ENCODE results near the gene CLIC3. TPM values are rescaled to one million over a fixed set of nuclear protein-coding genes. Genes with fewer than 3 reads are reported as not detected.

Gene CLIC3
- polyA plus RNA-seq, 2 donors, result 351 to 474 TPM

DNA sequence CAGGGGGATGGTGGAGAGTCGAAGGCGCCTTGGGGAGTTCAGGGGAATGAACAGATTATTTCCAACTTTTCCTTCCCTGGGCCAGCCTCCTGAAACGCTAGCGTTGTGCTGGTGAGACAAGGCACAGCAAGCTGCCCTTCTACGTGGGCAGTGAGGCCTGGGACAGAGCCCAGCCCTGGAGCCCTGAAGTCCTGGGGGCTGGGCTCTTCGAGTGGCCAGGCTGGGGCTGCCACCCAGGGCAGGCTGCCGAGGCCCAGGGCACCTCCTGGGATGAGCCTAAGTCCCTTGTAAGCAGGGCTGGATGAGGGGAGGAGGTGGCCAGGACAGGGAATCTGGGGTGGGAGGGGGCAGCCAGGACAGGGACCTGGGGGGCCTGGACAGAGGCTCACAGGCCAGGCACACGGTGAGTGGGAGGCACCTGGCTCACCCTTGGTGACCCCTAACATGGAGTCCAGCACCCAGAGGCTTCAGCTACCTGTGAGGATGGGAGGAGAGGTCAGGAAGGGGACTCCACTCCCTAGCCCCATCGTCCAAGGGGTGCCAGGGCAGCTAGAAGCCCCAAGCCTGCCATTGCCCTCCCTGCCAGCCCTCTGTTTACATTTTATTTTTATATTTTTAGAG lies 45.6 kb downstream of the CLIC3 start:
- Histone ChIP-seq H3K9me3 (ENCODE audit: control insufficient read depth in 2 of 2, insufficient read depth in 1 of 2, low read depth in 1 of 2, low read length in 1 of 2) (no peaks in the 10 kb centered on the region), H3K27me3 (ENCODE audit: control insufficient read depth in 1 of 2, insufficient read depth in 2 of 2, low read length in 2 of 2) (no peaks in the 10 kb centered on the region), H3K4me1 (ENCODE audit: control insufficient read depth in 2 of 2, insufficient read depth in 2 of 2, low read length in 1 of 2) (peaks cover 3 to 7% of the 10 kb centered on the region in 2 donors), H3K4me3 (ENCODE audit: low read depth in 1 of 2, low read length in 2 of 2) (peak overlapping the region; percentile 56 to 65), H3K27ac (ENCODE audit: low read depth in 2 of 2, low read length in 1 of 2) (peak overlapping the region; percentile 95 to 96), H3K36me3 (ENCODE audit: control insufficient read depth in 2 of 2, insufficient read depth in 2 of 2, low read length in 1 of 2) (no peaks in the 10 kb centered on the region)
- 24 to 29% methylated on average over 9 of the region's 9 CpGs for whole genome bisulfite sequencing, 2 donors

DNA sequence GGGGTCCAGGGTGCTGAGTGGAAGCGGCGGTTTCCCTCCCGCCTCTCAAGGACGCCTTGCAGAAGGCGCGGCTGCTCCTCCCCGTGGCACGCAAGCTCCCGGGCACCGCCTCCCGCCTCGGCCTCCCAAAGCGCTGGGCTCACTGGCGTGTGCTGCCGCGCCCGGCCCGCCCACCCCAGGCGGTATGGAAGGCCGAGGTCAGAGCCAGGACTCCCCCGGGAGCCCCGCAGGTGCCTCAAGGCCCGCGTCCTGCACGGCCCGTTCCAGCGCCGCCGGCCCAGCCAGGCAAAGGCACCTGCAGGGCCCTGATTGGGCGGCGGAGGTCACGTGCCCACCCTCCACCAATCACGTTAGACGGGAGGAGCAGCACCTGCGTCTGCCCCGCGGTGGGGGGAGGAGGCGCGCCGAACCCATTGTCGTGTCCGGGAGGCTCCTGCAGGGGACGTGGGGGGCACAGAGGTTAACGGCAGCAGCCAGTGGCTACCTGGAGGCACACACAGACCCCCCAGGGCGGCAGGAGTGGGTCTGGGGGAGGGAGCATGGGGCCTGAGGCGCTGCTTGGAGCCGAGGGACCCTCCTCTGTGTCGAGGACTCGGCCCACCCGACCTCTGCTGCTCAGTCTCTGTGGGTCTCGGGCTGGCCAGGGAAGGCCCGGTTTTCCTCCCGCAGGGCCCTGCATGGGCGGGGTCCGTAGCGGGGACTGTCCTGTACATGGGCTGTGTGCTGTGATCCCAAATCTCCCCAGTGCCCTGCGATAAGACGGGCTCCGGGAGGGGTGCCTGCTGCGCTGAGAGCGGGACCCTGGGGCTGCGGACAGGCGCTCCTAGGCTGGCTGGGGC lies 46.3 kb downstream of the CLIC3 start:
- 2% methylated on average over 48 to 63 of the region's 63 CpGs for WGBS, 2 donors
- H3K27me3 ChIP-seq (ENCODE audit: control insufficient read depth in 1 of 2, insufficient read depth in 2 of 2, low read length in 2 of 2), result no peaks in the 10 kb centered on the region
- H3K4me3 ChIP-seq (ENCODE audit: low read depth in 1 of 2, low read length in 2 of 2), result peak overlapping the region; percentile 56 to 65
- H3K9me3 ChIP-seq (ENCODE audit: control insufficient read depth in 2 of 2, insufficient read depth in 1 of 2, low read depth in 1 of 2, low read length in 1 of 2), result no peaks in the 10 kb centered on the region
- peak overlapping the region; percentile 95 to 96 for H3K27ac ChIP-seq (ENCODE audit: low read depth in 2 of 2, low read length in 1 of 2)
- peaks cover 3 to 7% of the 10 kb centered on the region in 2 donors for H3K4me1 ChIP-seq (ENCODE audit: control insufficient read depth in 2 of 2, insufficient read depth in 2 of 2, low read length in 1 of 2)
- H3K36me3 ChIP-seq (ENCODE audit: control insufficient read depth in 2 of 2, insufficient read depth in 2 of 2, low read length in 1 of 2), result no peaks in the 10 kb centered on the region

DNA sequence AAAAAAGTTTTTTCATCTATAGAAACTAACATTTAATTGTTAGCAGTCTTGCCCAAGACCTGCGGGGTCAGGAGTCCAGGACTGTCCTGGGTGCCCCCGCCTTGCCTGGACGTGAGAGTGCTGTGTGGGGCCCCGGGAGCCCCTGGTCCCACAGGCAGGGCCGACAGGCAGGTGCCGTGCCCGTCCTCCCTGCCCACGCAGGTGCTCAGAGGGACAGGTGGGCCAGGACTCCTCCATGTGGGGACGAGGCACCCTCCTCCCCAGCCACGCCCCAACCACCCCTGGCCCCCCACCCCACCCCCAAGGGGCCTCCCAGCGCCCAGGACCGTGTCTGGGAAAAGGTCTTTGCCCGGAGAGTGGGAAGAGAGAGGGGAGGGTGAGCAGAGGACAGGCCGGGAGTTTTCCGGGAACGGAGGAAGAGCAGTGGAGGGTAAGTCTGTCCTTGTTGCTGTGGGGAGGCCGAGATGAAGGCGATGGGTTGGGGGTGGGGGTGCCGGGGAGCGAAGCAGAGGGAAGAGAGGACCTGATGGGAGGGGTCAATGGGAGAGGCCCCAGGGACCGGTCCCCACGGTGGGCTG lies 47.0 kb downstream of the CLIC3 start:
- peak overlapping the region; percentile 56 to 65 for H3K4me3 ChIP-seq (ENCODE audit: low read depth in 1 of 2, low read length in 2 of 2)
- no peaks in the 10 kb centered on the region for H3K27me3 ChIP-seq (ENCODE audit: control insufficient read depth in 1 of 2, insufficient read depth in 2 of 2, low read length in 2 of 2)
- peak overlapping the region; percentile 95 to 96 for H3K27ac ChIP-seq (ENCODE audit: low read depth in 2 of 2, low read length in 1 of 2)
- H3K9me3 ChIP-seq (ENCODE audit: control insufficient read depth in 2 of 2, insufficient read depth in 1 of 2, low read depth in 1 of 2, low read length in 1 of 2), result no peaks in the 10 kb centered on the region
- 13 to 18% methylated on average over 17 to 22 of the region's 22 CpGs for WGBS, 2 donors
- peaks cover 3 to 7% of the 10 kb centered on the region in 2 donors for H3K4me1 ChIP-seq (ENCODE audit: control insufficient read depth in 2 of 2, insufficient read depth in 2 of 2, low read length in 1 of 2)
- no peaks in the 10 kb centered on the region for H3K36me3 ChIP-seq (ENCODE audit: control insufficient read depth in 2 of 2, insufficient read depth in 2 of 2, low read length in 1 of 2)

DNA sequence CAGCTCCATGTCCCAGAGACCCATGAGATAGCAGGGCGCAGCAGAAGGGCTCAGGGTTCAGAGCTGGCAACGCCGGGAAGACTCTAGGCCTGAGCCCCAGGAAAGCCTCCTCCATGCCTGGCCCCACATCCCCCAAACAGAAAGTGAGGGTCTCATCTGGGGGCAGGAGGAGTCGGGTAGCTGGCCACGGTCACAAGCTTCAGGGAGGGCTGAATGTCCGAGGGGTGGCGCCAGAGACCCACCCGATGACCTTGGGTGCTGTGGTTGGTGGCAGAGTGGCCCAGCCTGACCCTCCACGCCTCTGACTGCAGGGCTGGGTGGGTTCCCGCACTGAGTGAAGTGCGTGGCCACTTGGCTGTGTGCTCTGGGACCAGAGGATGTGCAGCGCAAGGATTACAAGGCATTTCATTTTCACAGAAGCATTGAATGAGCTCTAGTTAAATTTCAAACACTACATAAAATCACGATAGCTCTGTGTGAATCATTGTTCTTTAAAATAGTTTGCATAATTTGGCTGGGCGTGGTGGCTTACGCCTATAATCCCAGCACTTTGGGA lies 48.3 kb downstream of the CLIC3 start:
- Histone ChIP-seq H3K27ac (ENCODE audit: low read depth in 2 of 2, low read length in 1 of 2) (peak overlapping the region; percentile 47 to 73), H3K36me3 (ENCODE audit: control insufficient read depth in 2 of 2, insufficient read depth in 2 of 2, low read length in 1 of 2) (peaks cover 0 to 3% of the 10 kb centered on the region in 2 donors), H3K4me3 (ENCODE audit: low read depth in 1 of 2, low read length in 2 of 2) (no peak overlapping the region), H3K9me3 (ENCODE audit: control insufficient read depth in 2 of 2, insufficient read depth in 1 of 2, low read depth in 1 of 2, low read length in 1 of 2) (no peaks in the 10 kb centered on the region), H3K27me3 (ENCODE audit: control insufficient read depth in 1 of 2, insufficient read depth in 2 of 2, low read length in 2 of 2) (no peaks in the 10 kb centered on the region), H3K4me1 (ENCODE audit: control insufficient read depth in 2 of 2, insufficient read depth in 2 of 2, low read length in 1 of 2) (peaks cover 8 to 11% of the 10 kb centered on the region in 2 donors)
- 36 to 51% methylated on average over 13 to 15 of the region's 15 CpGs for WGBS, 2 donors

DNA sequence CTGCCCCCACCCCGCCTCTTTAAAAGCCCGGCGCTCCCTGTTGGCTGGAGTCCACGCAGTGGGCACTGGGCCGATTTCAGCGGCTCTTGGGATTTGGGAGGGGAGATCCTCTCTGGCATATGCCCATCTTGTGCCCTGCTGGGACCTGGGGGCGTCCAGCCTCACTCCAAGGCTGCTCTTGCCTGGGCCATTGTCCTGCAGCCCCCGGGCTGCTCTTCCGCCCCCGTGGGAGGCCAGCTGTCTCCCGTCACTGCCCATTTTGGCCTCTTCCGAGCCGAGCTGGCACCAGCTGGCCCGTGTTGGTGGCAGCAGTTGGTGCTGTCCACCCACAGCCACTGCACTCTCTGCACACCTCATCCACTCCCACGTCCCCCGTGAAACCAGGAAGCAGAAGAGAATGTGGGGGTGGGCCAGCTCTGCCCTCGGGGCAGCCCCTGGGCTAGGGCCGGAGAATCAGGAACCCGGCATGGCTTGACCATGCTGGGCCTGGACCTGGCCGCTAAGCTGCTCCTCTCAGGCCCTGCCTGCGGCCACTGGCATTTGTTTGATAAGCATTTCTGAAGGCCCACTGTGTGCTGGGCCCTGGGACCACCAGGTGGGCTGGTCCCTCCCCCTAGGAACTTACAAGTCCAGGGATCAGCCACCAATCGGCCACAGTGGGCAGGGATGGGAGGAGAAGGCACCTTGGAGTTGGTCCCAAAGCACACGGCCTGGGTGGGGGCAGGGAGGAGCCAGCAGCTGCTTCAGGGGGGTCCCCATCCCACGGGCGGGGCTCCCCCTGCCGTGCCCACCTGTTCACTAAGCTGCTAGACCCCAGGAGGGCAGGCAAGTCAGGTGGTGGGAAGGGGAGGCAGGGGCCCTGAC lies 49.1 kb downstream of the CLIC3 start:
- Histone ChIP-seq H3K27me3 (ENCODE audit: control insufficient read depth in 1 of 2, insufficient read depth in 2 of 2, low read length in 2 of 2) (no peaks in the 10 kb centered on the region), H3K9me3 (ENCODE audit: control insufficient read depth in 2 of 2, insufficient read depth in 1 of 2, low read depth in 1 of 2, low read length in 1 of 2) (no peaks in the 10 kb centered on the region), H3K27ac (ENCODE audit: low read depth in 2 of 2, low read length in 1 of 2) (peak overlapping the region; percentile 47 to 73), H3K36me3 (ENCODE audit: control insufficient read depth in 2 of 2, insufficient read depth in 2 of 2, low read length in 1 of 2) (peaks cover 1 to 11% of the 10 kb centered on the region in 2 donors), H3K4me3 (ENCODE audit: low read depth in 1 of 2, low read length in 2 of 2) (no peak overlapping the region), H3K4me1 (ENCODE audit: control insufficient read depth in 2 of 2, insufficient read depth in 2 of 2, low read length in 1 of 2) (peaks cover 12 to 19% of the 10 kb centered on the region in 2 donors)
- 49 to 54% methylated on average over 19 to 26 of the region's 26 CpGs for WGBS, 2 donors

DNA sequence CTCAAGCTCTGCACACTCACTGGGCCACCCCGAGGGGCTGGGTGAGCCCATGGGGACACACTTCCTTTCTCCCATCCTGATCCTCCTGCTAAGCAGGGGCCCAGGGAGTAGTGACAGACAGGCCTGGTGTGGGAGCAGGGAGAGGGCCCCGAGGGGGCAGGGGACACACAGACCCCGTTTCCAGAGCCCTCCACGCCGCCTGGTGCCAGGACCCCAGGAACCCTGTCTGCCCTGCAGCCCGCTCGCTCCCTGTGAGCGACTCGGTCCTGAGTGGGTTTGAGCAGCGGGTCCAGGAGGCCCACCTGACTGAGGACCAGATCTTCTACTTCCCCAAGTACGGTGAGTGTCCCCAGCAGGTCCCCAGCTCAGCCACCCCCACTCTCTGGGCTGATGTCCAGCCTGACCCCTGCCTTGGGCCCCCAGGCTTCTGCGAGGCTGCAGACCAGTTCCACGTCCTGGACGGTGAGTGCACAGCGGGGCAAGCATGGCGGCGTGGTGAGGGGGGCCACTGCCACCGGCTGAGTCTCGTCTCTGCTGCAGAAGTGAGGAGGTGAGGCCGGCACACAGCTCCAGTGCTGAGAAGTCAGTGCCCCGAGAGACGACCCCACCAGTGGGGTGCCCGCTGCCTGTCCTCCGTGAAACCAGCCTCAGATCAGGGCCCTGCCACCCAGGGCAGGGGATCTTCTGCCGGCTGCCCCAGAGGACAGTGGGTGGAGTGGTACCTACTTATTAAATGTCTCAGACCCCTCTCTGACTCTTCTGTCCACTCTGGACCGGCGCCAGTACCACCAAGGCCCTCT lies 49.9 kb downstream of the CLIC3 start:
- no peak overlapping the region for H3K4me3 ChIP-seq (ENCODE audit: low read depth in 1 of 2, low read length in 2 of 2)
- H3K4me1 ChIP-seq (ENCODE audit: control insufficient read depth in 2 of 2, insufficient read depth in 2 of 2, low read length in 1 of 2), result peaks cover 12 to 20% of the 10 kb centered on the region in 2 donors
- 80 to 81% methylated on average over 27 of the region's 27 CpGs for WGBS, 2 donors
- no peaks in the 10 kb centered on the region for H3K27me3 ChIP-seq (ENCODE audit: control insufficient read depth in 1 of 2, insufficient read depth in 2 of 2, low read length in 2 of 2)
- H3K36me3 ChIP-seq (ENCODE audit: control insufficient read depth in 2 of 2, insufficient read depth in 2 of 2, low read length in 1 of 2), result peaks cover 4 to 19% of the 10 kb centered on the region in 2 donors
- H3K27ac ChIP-seq (ENCODE audit: low read depth in 2 of 2, low read length in 1 of 2), result no peak overlapping the region
- no peaks in the 10 kb centered on the region for H3K9me3 ChIP-seq (ENCODE audit: control insufficient read depth in 2 of 2, insufficient read depth in 1 of 2, low read depth in 1 of 2, low read length in 1 of 2)

DNA sequence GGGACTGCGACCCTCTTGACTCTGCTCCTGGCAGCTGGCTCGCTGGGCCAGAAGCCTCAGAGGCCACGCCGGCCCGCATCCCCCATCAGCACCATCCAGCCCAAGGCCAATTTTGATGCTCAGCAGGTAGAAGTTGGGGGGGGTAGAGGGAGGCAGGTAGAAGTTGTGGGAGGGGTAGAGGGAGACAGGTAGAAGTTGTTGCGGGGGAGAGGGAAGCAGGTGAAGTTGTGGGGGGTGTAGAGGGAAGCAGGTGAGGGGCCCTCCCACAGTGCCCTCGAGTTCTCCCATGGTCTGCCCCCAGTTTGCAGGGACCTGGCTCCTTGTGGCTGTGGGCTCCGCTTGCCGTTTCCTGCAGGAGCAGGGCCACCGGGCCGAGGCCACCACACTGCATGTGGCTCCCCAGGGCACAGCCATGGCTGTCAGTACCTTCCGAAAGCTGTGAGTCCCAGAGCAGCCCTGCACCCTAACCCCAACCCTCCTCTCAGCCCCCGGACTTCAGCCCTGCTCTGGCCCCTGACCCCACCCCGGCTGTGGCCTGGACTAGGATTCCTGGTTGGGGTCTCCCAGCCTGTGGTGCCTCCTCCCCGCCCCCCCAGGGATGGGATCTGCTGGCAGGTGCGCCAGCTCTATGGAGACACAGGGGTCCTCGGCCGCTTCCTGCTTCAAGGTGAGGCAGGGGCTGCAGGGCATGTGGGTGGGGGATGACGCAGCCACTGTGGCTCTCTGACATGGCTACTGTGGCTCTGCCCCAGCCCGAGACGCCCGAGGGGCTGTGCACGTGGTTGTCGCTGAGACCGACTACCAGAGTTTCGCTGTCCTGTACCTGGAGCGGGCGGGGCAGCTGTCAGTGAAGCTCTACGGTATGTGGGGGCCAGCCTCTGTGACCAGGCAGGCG lies 50.8 kb downstream of the CLIC3 start:
- Histone ChIP-seq H3K27me3 (ENCODE audit: control insufficient read depth in 1 of 2, insufficient read depth in 2 of 2, low read length in 2 of 2) (no peaks in the 10 kb centered on the region), H3K4me1 (ENCODE audit: control insufficient read depth in 2 of 2, insufficient read depth in 2 of 2, low read length in 1 of 2) (peaks cover 12 to 20% of the 10 kb centered on the region in 2 donors), H3K9me3 (ENCODE audit: control insufficient read depth in 2 of 2, insufficient read depth in 1 of 2, low read depth in 1 of 2, low read length in 1 of 2) (no peaks in the 10 kb centered on the region), H3K27ac (ENCODE audit: low read depth in 2 of 2, low read length in 1 of 2) (no peak overlapping the region), H3K4me3 (ENCODE audit: low read depth in 1 of 2, low read length in 2 of 2) (no peak overlapping the region), H3K36me3 (ENCODE audit: control insufficient read depth in 2 of 2, insufficient read depth in 2 of 2, low read length in 1 of 2) (peaks cover 7 to 28% of the 10 kb centered on the region in 2 donors)
- 79 to 80% methylated on average over 29 to 30 of the region's 30 CpGs for WGBS, 2 donors

Measured in esophagus (tissue), 2 donors.